ENCODE results near the gene GRIN3A. TPM values are rescaled to one million over a fixed set of nuclear protein-coding genes. Genes with fewer than 3 reads are reported as not detected.

The GRIN3A gene
- total and polyA plus RNA-seq, 5 experiments from 2014 or later = 0.05 to 0.12 (median 0.09) TPM; not detected in 2

DNA sequence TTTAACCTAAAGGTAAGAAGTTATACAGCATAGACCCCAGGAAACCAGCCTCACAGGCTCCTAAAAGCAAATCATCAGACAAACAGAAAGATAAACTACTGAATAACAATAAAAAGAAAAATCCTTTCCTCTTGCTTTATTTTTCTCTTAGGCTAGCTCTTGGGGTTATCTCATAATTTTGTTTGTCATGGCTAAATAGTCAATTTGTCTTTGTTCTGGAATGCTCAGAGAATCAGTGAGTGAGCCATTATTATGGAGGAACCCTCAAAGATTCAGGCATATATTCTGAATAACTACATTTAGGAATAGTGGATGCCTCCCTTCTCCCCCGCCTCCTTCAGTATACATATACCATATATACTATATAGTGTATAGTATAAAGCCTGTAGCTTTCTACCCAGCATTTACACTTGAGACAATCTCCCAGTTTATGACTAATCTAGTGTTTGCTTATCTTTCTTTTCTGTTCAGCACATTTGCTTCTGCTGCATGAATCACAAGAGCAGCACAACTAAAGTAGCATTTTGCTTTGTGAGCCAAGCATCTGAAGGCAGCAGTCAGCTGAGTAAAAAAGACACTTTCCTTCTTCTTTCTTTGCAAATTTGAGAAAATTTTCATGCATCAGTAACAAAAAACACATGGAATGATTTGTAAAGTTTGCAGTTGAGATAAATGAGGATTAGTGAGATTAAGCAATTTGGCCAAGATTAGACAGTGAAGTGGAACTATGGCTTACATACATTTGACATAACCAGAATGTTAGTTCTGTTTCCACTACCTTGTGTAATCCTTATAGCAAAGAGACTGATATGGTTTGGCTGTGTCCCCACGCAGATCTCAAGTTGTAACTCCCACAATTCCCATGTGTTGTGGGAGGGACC lies 98.4 kb downstream of the GRIN3A start:
- peaks cover 0 to 2% (median 0%) of the 10 kb centered on the region in 5 donors for H3K27me3 Mint-ChIP-seq
- H3K36me3 Mint-ChIP-seq = no peaks in the 10 kb centered on the region
- ATAC-seq (no peak), DNase-seq (no peak)
- no peaks in the 10 kb centered on the region for H3K4me1 Mint-ChIP-seq
- H3K4me3 Mint-ChIP-seq = no peak overlapping the region
- POLR2A ChIA-PET = no interaction called here
- H3K9me3 Mint-ChIP-seq = peaks cover 0 to 13% (median 5%) of the 10 kb centered on the region in 9 donors
- H3K27ac Mint-ChIP-seq = no peak overlapping the region

DNA sequence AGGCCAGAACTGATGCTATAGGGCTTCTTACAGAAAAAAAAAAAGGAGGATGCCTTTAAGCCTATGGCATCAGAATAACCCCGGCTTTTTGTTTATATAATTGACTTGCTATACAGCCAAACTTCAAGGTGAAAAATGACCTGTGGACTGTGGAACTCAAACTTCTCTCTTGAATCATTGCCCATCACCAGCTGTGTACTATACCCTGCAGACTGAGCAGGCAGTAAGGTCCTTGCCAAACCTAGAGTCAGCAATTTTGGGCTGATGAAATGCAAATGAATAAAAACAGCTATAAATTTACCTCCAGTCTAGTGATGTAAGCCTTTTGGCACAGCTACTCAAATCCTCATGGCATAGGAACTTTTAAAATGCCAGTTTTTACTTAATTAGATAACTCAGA lies 99.1 kb downstream of the GRIN3A start:
- Mint-ChIP-seq H3K27me3 (peaks cover 0 to 2% (median 0%) of the 10 kb centered on the region in 5 donors), H3K36me3 (no peaks in the 10 kb centered on the region)

DNA sequence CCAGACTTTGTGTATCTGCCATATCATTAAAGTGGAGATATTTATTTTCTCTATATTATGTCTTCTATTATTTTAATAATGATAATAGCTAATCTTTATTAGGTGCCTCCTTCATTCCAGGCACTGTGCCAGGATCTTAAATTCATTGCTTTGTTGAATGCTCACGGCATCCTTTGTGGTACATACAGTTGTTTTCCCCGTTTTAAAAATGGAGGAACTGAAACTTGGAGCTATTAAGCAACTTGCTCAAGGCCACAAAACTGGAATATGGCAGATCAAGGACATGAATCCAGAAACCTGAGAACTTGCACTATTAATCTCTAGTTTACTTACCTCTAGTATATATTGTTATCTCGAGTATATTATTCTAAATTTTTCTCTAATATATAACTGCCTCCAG lies 102.2 kb downstream of the GRIN3A start:
- Mint-ChIP-seq H3K27ac (no peak overlapping the region), H3K9me3 (peaks cover 0 to 6% (median 0%) of the 10 kb centered on the region in 9 donors), H3K36me3 (no peaks in the 10 kb centered on the region), H3K4me1 (no peaks in the 10 kb centered on the region), H3K27me3 (peaks cover 0 to 2% (median 0%) of the 10 kb centered on the region in 5 donors), H3K4me3 (no peak overlapping the region)
- POLR2A ChIA-PET = no interaction called here
- no peak for ATAC-seq
- DNase-seq = no peak

More for the DNA sequence above, 99.1 kb downstream of the GRIN3A start:
- Mint-ChIP-seq H3K4me1 (no peaks in the 10 kb centered on the region), H3K4me3 (no peak overlapping the region), H3K27ac (no peak overlapping the region), H3K9me3 (peaks cover 0 to 12% (median 5%) of the 10 kb centered on the region in 9 donors)
- no peak for ATAC-seq
- POLR2A ChIA-PET = no interaction called here
- DNase-seq = no peak

DNA sequence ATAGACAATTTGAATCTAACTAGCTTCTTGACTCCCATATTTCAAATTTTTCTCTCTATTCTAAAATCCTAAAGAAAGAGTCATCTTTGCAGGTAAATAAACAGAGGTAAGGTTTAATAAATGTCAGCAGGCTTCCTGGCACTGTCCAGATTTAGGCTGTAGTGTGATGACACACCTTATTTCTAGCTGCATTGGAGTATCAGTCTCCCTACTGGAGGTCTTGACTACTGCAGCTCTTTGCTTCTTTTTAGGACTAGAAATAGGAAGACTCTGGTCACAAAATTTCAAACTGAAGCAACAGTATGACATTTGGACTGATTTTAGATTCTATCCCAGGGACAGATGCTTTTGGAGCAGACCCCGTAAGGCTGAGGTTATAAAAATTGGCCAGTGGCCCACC lies 103.0 kb downstream of the GRIN3A start:
- POLR2A ChIA-PET = no interaction called here
- Mint-ChIP-seq H3K4me1 (no peaks in the 10 kb centered on the region), H3K9me3 (peaks cover 0 to under 1% (median 0%) of the 10 kb centered on the region in 9 donors), H3K27me3 (peaks cover 0 to 2% (median 0%) of the 10 kb centered on the region in 5 donors), H3K36me3 (no peaks in the 10 kb centered on the region), H3K4me3 (no peak overlapping the region), H3K27ac (no peak overlapping the region)
- no peak for ATAC-seq
- DNase-seq = no peak

DNA sequence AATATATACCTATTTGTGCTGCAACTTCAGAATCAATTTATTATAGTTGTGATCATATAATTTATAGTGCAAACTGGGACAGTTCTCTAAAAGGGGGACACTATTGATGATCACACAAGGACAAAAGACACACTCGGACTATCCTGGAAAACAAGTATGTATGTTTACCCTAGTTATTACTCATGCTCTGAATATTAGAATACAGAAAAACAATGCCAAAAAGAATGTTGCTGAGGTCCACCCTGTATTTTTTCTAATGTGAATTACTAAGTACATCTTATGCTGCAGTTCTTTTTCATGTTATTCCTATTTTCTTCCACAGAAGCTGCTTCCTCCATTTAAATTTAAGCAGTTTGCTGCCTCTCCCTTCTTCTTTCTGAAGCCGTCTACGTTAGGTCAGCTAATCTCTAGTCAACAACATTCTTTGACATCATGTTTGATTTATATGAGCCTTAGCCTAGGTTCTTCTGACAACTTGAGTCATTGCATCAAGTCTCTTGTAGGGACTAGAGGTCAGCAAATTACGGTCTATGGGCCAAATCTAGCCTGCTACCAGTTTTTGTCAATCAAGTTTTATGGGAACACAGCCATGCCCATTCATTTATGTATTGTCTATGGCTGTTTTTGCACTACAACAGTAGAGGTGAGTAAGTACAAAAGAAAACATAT lies 103.6 kb downstream of the GRIN3A start:
- no peak overlapping the region for H3K27ac Mint-ChIP-seq
- no peaks in the 10 kb centered on the region for H3K9me3 Mint-ChIP-seq
- H3K27me3 Mint-ChIP-seq = peaks cover 0 to 2% (median 0%) of the 10 kb centered on the region in 5 donors
- POLR2A ChIA-PET = no interaction called here
- H3K4me1 Mint-ChIP-seq = no peaks in the 10 kb centered on the region
- no peaks in the 10 kb centered on the region for H3K36me3 Mint-ChIP-seq
- DNase-seq (no peak), ATAC-seq (no peak)
- no peak overlapping the region for H3K4me3 Mint-ChIP-seq

DNA sequence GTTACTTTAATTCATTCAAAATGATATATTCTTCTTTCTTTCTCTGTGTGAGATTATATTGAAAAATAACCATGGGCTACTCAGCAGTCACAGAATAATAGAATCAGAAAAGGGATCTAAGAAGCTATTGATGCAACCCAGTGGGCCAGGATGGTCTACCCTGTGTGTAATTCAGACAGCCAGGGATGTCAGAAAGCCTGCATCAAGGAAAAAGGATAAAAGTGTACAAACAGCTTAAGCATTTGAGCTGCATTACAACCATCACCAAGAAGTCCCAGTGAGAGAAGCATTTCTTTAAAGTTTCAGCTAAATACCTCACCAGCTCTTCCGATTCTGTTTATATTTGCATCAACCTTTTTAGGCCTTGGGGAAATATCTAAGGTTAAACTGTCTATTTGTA lies 105.8 kb downstream of the GRIN3A start:
- ATAC-seq (no peak), DNase-seq (no peak)
- Mint-ChIP-seq H3K27ac (no peak overlapping the region), H3K4me1 (no peaks in the 10 kb centered on the region), H3K36me3 (no peaks in the 10 kb centered on the region), H3K27me3 (peaks cover 0 to 2% (median 0%) of the 10 kb centered on the region in 5 donors), H3K9me3 (no peaks in the 10 kb centered on the region), H3K4me3 (no peak overlapping the region)
- POLR2A ChIA-PET = no interaction called here

DNA sequence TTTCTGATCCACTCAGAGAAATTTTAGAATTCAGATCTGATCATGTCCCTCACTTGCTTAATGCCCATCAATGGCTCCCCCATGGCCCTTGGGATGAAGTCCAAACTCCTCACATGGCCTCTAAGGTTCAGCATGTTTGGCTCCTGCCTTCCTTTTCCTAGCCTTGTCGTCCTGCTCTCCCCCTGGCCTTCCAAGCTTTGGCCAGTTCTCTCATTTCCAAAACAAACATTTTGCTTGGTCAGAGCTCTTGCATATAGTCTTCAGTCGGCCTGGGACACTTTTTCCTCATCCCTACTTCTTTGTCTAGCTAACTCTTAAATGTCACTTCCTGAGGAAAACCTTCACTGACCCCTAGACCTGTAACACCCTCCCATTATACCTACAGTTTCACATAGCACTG lies 106.6 kb downstream of the GRIN3A start:
- H3K9me3 Mint-ChIP-seq = no peaks in the 10 kb centered on the region
- H3K27me3 Mint-ChIP-seq = peaks cover 0 to 2% (median 0%) of the 10 kb centered on the region in 5 donors
- H3K27ac Mint-ChIP-seq = no peak overlapping the region
- H3K4me3 Mint-ChIP-seq = no peak overlapping the region
- ATAC-seq (no peak), DNase-seq (no peak)
- no peaks in the 10 kb centered on the region for H3K4me1 Mint-ChIP-seq
- POLR2A ChIA-PET = no interaction called here
- no peaks in the 10 kb centered on the region for H3K36me3 Mint-ChIP-seq

DNA sequence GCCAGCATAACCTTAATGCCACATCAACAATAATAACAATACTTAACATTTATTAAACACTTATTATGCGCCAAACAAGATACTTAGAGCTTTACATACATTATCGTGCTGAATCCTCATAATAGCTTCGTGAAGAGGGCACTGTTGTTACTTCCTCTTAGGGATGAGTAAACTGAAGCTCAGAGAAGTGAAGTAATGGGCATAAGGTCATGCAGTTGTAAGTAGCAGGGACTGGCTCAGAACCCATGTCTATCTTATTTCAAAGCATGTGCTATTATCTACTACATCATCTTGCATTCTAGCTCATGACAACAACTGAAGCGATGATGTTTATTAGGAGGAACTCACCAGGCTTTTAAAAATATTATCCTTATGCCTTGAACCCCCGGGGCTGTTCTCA lies 108.8 kb downstream of the GRIN3A start:
- Mint-ChIP-seq H3K27me3 (no peaks in the 10 kb centered on the region), H3K36me3 (no peaks in the 10 kb centered on the region), H3K27ac (no peak overlapping the region), H3K4me3 (no peak overlapping the region), H3K9me3 (no peaks in the 10 kb centered on the region), H3K4me1 (peaks cover 3 to 7% (median 5%) of the 10 kb centered on the region in 4 donors)
- DNase-seq (no peak), ATAC-seq (no peak)
- POLR2A ChIA-PET = no interaction called here

DNA sequence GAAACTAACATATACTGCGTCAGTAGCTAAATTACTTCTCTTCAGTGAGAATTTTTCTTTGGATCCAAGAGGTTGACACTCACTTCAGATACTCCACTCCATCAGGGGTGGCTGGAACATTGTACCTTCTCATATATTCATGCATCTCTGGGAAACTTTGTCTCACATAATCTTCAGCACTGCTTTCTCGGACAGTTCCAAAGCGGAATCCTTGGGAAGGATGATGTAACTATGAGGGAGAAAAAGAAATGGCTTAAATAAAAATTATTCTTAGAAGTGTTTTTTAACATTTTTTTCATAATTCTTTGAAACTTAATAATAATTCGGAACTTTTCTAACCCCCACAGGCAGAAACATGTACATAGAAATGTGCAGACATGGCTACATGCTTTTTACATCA lies 110.3 kb downstream of the GRIN3A start:
- Mint-ChIP-seq H3K4me1 (peaks cover 3 to 7% (median 5%) of the 10 kb centered on the region in 4 donors), H3K27me3 (peaks cover 0 to under 1% (median 0%) of the 10 kb centered on the region in 5 donors), H3K36me3 (no peaks in the 10 kb centered on the region), H3K27ac (no peak overlapping the region), H3K9me3 (no peaks in the 10 kb centered on the region), H3K4me3 (no peak overlapping the region)
- ATAC-seq = no peak
- no peak for DNase-seq
- POLR2A ChIA-PET = no interaction called here

DNA sequence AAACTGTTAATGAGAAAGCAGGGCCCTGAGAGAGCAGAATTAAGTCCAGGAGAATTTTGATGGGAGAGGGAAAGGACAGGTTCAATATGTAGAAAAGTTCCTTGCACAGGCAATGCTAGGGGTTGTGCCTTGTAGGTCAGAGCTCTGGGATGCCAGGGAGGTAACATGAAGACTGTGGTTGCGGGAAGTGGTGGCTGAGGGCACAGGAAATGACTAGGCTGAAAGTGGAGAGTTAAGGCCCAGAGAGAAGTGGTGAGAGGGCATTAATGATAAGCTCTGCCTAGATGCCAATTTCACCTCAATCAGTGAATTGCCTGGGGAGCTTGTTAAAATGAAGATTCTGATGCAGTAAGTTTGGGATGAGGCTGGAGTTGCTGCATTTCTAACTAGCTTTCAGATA lies 112.2 kb downstream of the GRIN3A start:
- POLR2A ChIA-PET = no interaction called here
- no peak overlapping the region for H3K27ac Mint-ChIP-seq
- no peaks in the 10 kb centered on the region for H3K9me3 Mint-ChIP-seq
- no peak overlapping the region for H3K4me3 Mint-ChIP-seq
- no peak for DNase-seq
- no peak for ATAC-seq
- H3K36me3 Mint-ChIP-seq = no peaks in the 10 kb centered on the region
- H3K4me1 Mint-ChIP-seq = peaks cover 3 to 7% (median 5%) of the 10 kb centered on the region in 4 donors
- H3K27me3 Mint-ChIP-seq = peaks cover 0 to 2% (median 0%) of the 10 kb centered on the region in 5 donors

DNA sequence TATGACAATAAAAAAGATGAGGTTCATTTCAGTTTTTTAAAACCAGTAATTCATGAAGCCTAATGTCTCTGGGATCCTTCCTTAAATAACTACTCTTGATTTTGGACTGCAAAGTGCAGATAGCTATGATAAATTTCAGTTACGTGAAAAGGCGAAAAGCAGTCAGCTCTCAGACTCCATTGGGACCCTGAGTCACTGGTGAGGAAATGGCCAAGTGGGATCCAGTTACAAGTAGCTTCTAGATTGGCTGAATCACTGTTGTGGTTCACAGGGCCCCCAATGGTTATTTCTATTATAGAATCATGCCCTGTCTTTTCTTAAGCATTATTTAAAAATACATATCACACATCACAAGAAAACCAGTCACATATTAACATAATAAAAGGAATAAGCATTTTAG lies 112.6 kb downstream of the GRIN3A start:
- DNase-seq (no peak), ATAC-seq (no peak)
- H3K9me3 Mint-ChIP-seq = peaks cover 0 to under 1% (median 0%) of the 10 kb centered on the region in 9 donors
- H3K27ac Mint-ChIP-seq = no peak overlapping the region
- H3K4me3 Mint-ChIP-seq = no peak overlapping the region
- POLR2A ChIA-PET = no interaction called here
- peaks cover 0 to 2% (median 0%) of the 10 kb centered on the region in 5 donors for H3K27me3 Mint-ChIP-seq
- H3K4me1 Mint-ChIP-seq = peaks cover 3 to 7% (median 5%) of the 10 kb centered on the region in 4 donors
- no peaks in the 10 kb centered on the region for H3K36me3 Mint-ChIP-seq

DNA sequence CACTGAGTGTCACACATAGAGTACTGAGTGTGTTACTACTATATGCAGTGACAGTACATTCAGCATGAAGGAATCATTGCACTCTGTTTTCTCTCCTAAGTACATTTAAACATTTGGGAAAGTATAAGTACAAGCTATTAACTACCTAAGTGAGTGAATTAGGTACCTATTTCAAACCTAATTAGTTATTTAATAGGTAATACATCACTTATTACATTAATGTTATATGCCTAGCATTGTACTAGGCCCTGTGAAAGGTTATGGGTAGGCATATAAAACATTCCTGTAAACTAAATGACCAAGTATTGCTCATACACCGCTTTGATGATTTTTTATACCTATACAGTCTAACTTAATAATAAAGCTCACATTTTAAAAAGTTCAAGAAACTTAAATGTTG lies 118.0 kb downstream of the GRIN3A start:
- POLR2A ChIA-PET = no interaction called here
- no peaks in the 10 kb centered on the region for H3K36me3 Mint-ChIP-seq
- DNase-seq = no peak
- H3K9me3 Mint-ChIP-seq = peaks cover 0 to 8% (median 0%) of the 10 kb centered on the region in 9 donors
- peaks cover 0 to 2% (median 0%) of the 10 kb centered on the region in 5 donors for H3K27me3 Mint-ChIP-seq
- H3K27ac Mint-ChIP-seq = no peak overlapping the region
- ATAC-seq = no peak
- H3K4me3 Mint-ChIP-seq = no peak overlapping the region
- no peaks in the 10 kb centered on the region for H3K4me1 Mint-ChIP-seq

DNA sequence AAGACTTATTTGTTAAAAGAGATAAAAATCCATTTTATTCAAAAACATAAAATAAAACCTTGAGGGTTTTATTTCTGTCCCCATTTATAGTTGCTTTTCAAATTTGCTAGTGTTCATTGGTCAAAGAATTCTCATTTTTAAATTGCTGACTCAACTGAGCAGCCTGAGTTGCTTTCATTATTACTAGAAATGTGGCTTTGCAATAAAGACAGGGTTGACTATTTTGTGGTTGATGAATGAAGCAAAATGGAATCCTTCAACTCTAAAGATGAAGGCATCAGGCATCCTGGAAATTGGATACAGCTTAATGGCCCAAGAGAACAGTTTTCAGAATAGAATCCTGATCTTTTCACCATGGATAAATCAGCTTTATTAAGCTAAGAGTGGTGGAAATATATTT lies 119.7 kb downstream of the GRIN3A start:
- Mint-ChIP-seq H3K27me3 (peaks cover 0 to 2% (median 0%) of the 10 kb centered on the region in 5 donors), H3K4me3 (no peak overlapping the region), H3K36me3 (no peaks in the 10 kb centered on the region), H3K4me1 (no peaks in the 10 kb centered on the region), H3K27ac (no peak overlapping the region), H3K9me3 (peaks cover 0 to 8% (median 0%) of the 10 kb centered on the region in 9 donors)
- DNase-seq (no peak), ATAC-seq (no peak)
- POLR2A ChIA-PET = no interaction called here

Data from naive thymus-derived CD8-positive, alpha-beta T cell (primary cell).